ENCODE results near the gene MAML1.
"Not testable (repeated sequence)": the region's sequence is repeated elsewhere in the genome, so short reads cannot be mapped to it uniquely, and the experiment has no call there.

MAML1 gene, protein sequence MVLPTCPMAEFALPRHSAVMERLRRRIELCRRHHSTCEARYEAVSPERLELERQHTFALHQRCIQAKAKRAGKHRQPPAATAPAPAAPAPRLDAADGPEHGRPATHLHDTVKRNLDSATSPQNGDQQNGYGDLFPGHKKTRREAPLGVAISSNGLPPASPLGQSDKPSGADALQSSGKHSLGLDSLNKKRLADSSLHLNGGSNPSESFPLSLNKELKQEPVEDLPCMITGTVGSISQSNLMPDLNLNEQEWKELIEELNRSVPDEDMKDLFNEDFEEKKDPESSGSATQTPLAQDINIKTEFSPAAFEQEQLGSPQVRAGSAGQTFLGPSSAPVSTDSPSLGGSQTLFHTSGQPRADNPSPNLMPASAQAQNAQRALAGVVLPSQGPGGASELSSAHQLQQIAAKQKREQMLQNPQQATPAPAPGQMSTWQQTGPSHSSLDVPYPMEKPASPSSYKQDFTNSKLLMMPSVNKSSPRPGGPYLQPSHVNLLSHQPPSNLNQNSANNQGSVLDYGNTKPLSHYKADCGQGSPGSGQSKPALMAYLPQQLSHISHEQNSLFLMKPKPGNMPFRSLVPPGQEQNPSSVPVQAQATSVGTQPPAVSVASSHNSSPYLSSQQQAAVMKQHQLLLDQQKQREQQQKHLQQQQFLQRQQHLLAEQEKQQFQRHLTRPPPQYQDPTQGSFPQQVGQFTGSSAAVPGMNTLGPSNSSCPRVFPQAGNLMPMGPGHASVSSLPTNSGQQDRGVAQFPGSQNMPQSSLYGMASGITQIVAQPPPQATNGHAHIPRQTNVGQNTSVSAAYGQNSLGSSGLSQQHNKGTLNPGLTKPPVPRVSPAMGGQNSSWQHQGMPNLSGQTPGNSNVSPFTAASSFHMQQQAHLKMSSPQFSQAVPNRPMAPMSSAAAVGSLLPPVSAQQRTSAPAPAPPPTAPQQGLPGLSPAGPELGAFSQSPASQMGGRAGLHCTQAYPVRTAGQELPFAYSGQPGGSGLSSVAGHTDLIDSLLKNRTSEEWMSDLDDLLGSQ

GRCh38 chr5:179732412-179732917, at the start of gene MAML1:
MAML1 (plus strand) TSS chr5:179732822; CDS start chr5:179733113, 291 bp downstream.
- peak; percentile 99 for DNase-seq (ENCODE audit: low read depth)

GRCh38 chr5:179689212-179689611, 43.4 kb upstream of the MAML1 start:
- not testable (repeated sequence) for DNase-seq (ENCODE audit: low read depth)

- DNase-seq (ENCODE audit: low read depth) = no peak
These were observed 38.1 kb upstream of the MAML1 start for GRCh38 chr5:179694561-179694960.

GRCh38 chr5:179696603-179697002, 36.0 kb upstream of the MAML1 start:
- no peak for DNase-seq (ENCODE audit: low read depth)

DNA sequence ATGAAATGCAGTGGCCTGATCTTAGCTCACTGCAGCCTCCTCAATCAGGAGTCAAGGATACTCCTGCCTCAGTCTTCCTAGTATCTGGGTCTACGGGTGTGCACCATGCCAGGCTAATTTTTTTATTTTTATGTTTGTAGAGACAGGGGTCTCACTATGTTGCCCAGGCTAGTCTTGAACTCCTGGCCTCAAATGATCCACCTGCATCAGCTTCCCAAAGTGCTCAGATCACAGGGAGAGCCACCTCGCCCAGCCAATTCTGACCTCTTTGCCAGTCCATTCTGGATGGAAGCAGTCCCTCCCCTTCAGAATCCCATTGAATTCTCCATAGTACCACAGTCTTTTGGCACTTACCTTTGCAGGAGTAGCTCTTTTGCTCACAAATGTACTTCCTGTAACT, 35.5 kb upstream of the MAML1 start:
- DNase-seq (ENCODE audit: low read depth) = no peak

DNA sequence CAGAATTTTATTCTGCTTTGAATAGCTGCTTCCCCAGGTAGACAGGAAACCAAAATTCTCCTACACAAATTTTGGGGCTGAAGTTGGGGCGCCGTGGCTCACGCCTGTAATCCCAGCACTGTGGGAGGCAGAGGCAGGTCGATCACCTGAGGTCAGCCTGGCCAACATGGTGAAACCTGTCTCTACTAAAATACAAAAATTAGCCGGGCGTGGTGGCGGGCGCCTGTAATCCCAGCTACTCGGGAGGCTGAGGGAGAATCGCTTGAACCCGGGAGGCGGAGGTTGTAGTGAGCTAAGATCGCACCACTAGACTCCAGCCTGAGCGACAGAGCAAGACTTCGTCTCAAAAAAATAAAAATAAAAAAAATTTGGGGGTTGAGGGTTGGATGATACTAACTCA, 35.1 kb upstream of the MAML1 start:
- not testable (repeated sequence) for DNase-seq (ENCODE audit: low read depth)

GRCh38 chr5:179697993-179698934, 34.4 kb upstream of the MAML1 start:
- peak; percentile 98 for DNase-seq (ENCODE audit: low read depth)

- DNase-seq (ENCODE audit: low read depth) = no peak
These were observed 33.5 kb upstream of the MAML1 start, which contains the start of gene CANX for GRCh38 chr5:179698935-179699615. CANX (plus strand) TSS chr5:179698967; CDS start chr5:179705682, 6,715 bp downstream.

DNA sequence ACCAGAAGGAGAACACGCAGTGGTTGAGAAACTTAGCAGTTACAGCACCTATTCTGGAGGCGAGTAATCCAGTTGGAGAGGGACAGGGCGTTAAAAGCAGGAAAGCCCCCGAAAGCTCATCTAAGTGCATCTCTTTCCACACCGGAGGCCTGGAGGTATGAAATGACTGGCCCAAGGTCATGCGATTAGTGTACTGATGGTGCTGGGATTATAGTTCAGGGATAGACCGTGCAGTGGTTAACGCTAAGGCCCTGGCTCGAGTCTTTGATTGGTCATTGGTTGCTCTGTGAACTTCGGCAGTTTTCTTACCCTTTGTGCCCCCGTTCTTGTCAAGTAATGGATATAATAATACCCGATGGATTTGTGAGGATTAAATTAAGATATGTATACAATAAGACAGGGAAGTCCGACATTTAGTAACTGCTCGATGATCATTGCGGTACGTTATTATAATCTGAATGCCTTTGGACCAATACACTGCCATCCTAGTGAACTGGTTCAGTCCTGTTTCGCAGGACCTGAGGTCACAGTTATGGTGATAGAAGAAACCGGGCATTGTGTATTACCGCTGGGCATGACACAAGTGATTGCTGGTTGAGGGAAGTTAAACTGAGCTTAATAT, 32.9 kb upstream of the MAML1 start:
- no peak for DNase-seq (ENCODE audit: low read depth)

GRCh38 chr5:179700401-179700918, 32.2 kb upstream of the MAML1 start:
- no peak for DNase-seq (ENCODE audit: low read depth)

DNA sequence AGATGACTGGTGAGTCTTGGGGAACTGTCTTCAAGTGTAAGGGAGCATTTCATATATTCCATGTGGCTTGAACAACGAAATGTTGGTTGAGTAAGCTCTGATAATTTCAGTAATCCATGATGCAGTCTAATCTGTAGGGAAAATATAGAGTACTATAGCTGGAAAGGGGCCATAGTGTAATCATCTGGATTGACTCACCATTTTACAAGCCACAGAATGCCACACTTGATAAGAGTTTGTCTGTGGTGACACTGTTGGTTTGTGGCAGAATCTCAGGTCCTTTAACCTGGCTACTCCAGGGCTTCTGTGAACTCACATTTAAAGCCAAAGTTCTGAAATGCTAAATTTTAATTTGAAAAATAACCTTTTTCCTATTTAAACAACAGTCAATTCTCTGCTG, 16.3 kb upstream of the MAML1 start:
- no peak for DNase-seq (ENCODE audit: low read depth)

- DNase-seq (ENCODE audit: low read depth) = no peak
These were observed 12.4 kb upstream of the MAML1 start for GRCh38 chr5:179720222-179720621.

GRCh38 chr5:179724163-179724562, 8.5 kb upstream of the MAML1 start:
- DNase-seq (ENCODE audit: low read depth) = no peak

GRCh38 chr5:179727106-179727505, 5.5 kb upstream of the MAML1 start:
- no peak for DNase-seq (ENCODE audit: low read depth)

DNA sequence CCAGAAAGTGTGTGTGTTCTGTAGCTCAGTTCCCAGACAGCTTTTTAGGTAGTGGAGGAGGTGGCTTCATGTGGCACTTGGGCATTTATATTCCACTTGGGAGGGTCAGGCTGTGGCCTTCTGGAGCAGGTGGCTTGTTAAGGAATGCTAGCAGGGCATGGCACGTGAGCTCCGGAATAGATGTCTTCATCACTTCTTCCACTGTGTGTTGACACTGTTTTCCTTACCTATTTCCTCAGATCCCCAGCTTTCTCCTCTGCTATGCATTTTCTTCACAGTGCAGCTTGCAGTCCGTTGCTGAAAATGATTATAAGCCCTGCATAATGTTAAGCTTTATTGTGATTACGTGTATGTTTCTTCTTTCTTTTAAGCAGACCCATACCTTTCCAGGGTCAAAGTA, 3.3 kb upstream of the MAML1 start:
- no peak for DNase-seq (ENCODE audit: low read depth)

- no peak for DNase-seq (ENCODE audit: low read depth)
These were observed 2.9 kb upstream of the MAML1 start for GRCh38 chr5:179729727-179730126.

DNA sequence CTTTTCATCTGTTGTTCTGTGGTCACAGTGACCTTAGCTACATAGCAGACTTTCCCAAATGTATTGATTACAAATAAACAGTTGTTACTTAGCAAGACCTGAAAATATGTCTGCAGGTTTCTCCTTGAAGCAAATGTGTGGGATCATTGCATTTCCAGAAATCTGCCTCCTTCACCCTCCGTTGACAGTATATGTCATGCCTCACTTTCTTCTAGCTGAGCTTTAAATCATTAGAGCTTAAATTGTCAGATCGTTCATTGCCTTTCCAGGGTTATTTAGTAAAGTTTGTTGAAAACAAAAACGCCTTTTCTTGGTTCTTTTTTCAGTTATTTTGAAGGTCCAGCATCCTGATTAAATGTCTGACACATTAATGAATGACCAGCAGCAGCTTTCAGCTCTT, 2.3 kb upstream of the MAML1 start:
- no peak for DNase-seq (ENCODE audit: low read depth)

GRCh38 chr5:179730852-179731251, 1.8 kb upstream of the MAML1 start:
- no peak for DNase-seq (ENCODE audit: low read depth)

- no peak for DNase-seq (ENCODE audit: low read depth)
These were observed 721 bp upstream of the MAML1 start for GRCh38 chr5:179731791-179732411.

Measured in T-helper 22 cell (primary cell).